GM23338 (cell line): ENCODE results near the gene ABO.

Source experiments
- CREB1 ChIP-seq: fragments of 250-450 bp; sonication (Bioruptor Pico); IDR thresholded peaks from 2 replicates; pipeline ENCODE4 v1.5.0; 2020; ENCODE audit warnings: low read depth, mild to moderate bottlenecking, moderate library complexity
- ETS1 ChIP-seq: IDR thresholded peaks from 2 replicates; pipeline ENCODE4 v1.6.1; 2016; ENCODE audit warnings: antibody characterized with exemption
- EZH2 ChIP-seq: fragments of 200-600 bp; sonication (generic); IDR thresholded peaks from one replicate; pipeline ENCODE4 v1.8.0; 2017; ENCODE audit warnings: antibody characterized with exemption, mild to moderate bottlenecking, low read depth; ENCODE audit not compliant: unreplicated experiment
- EZH2phosphoT487 ChIP-seq: fragments of 200-600 bp; sonication (generic); IDR thresholded peaks from one replicate; pipeline ENCODE4 v1.8.1; 2018; ENCODE audit warnings: antibody characterized with exemption; ENCODE audit not compliant: unreplicated experiment
- POLR2AphosphoS5 ChIP-seq: IDR thresholded peaks from 2 replicates; pipeline ENCODE4 v1.6.1; 2016; ENCODE audit warnings: antibody characterized with exemption, low read depth
- ZNF331 ChIP-seq: fragments of 250-450 bp; sonication (Bioruptor Pico); IDR thresholded peaks from 2 replicates; pipeline ENCODE4 v1.5.0; 2020; ENCODE audit warnings: low read depth, mild to moderate bottlenecking, moderate library complexity
- TF ChIP-seq, protein P1 (sequence below), 2 experiments: fragments of 200-600 bp in 1 of 2; sonication (generic) in 1 of 2; conservative IDR thresholded peaks; 2 replicates each; pipeline versions ENCODE4 v1.5.1 to v1.6.1; 2016 to 2017; ENCODE audit warnings: antibody characterized with exemption in 2 of 2, low read depth in 2 of 2, mild to moderate bottlenecking in 2 of 2, moderate library complexity in 1 of 2
- TF ChIP-seq, protein P2 (sequence below): IDR thresholded peaks from one replicate; pipeline ENCODE4 v1.6.1; 2018; ENCODE audit warnings: antibody characterized with exemption; ENCODE audit not compliant: unreplicated experiment

DNA sequence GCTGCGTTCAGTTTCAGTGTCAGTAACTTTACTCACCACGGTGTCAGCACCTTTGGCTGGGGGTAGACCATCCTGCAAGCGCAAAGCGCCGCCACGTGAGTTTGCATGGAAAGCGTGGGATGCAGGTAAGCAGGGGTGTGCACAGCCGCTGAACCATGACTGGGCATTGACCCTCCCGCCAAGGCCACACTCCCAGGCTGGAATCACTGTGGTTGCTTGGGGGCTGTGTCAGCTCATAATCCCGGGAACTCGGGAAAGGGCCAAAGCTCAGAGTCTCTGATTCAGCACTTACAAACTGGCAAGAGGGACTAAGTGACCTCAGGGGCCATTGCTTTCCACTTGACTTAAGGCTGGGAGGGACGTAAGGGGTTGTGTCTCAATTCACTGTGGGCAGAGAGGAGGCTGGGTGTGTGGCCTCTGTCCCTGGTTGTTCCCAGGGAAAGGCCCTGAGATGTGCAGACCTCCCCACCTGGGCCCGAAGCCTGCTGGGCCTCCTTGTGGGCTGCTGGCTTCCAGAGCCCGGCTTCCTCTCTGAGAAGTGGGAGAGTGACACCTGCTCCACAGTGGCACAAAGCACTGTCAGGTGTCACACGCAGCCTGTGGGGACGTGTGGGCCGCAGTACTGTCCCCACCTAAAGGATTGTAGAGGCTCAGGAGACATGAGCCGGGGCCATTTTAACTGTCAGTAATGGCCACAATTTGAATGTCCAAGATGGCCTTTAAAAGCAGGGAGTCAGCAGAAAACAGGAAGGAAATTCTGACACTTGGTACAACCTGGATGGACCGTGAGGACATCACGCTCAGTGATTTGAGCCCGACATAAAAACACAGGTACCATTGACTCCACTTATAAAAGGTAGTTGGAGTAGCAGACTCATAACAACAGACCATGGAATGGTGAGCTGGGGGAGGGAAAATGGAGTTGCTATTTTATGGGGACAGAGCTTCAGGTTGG lies 16.7 kb downstream of the ABO start:
- TF ChIP-seq, protein P1, sequence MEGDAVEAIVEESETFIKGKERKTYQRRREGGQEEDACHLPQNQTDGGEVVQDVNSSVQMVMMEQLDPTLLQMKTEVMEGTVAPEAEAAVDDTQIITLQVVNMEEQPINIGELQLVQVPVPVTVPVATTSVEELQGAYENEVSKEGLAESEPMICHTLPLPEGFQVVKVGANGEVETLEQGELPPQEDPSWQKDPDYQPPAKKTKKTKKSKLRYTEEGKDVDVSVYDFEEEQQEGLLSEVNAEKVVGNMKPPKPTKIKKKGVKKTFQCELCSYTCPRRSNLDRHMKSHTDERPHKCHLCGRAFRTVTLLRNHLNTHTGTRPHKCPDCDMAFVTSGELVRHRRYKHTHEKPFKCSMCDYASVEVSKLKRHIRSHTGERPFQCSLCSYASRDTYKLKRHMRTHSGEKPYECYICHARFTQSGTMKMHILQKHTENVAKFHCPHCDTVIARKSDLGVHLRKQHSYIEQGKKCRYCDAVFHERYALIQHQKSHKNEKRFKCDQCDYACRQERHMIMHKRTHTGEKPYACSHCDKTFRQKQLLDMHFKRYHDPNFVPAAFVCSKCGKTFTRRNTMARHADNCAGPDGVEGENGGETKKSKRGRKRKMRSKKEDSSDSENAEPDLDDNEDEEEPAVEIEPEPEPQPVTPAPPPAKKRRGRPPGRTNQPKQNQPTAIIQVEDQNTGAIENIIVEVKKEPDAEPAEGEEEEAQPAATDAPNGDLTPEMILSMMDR (conservative IDR thresholded peaks at IDR 0.05; ENCODE audit: low read depth in 2 of 2) = no peak
- TF ChIP-seq ZNF331 = no peak
- TF ChIP-seq, protein P2, sequence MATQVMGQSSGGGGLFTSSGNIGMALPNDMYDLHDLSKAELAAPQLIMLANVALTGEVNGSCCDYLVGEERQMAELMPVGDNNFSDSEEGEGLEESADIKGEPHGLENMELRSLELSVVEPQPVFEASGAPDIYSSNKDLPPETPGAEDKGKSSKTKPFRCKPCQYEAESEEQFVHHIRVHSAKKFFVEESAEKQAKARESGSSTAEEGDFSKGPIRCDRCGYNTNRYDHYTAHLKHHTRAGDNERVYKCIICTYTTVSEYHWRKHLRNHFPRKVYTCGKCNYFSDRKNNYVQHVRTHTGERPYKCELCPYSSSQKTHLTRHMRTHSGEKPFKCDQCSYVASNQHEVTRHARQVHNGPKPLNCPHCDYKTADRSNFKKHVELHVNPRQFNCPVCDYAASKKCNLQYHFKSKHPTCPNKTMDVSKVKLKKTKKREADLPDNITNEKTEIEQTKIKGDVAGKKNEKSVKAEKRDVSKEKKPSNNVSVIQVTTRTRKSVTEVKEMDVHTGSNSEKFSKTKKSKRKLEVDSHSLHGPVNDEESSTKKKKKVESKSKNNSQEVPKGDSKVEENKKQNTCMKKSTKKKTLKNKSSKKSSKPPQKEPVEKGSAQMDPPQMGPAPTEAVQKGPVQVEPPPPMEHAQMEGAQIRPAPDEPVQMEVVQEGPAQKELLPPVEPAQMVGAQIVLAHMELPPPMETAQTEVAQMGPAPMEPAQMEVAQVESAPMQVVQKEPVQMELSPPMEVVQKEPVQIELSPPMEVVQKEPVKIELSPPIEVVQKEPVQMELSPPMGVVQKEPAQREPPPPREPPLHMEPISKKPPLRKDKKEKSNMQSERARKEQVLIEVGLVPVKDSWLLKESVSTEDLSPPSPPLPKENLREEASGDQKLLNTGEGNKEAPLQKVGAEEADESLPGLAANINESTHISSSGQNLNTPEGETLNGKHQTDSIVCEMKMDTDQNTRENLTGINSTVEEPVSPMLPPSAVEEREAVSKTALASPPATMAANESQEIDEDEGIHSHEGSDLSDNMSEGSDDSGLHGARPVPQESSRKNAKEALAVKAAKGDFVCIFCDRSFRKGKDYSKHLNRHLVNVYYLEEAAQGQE = no peak
- no peak for TF ChIP-seq POLR2AphosphoS5
- no peak for TF ChIP-seq EZH2
- TF ChIP-seq EZH2phosphoT487 = no peak
- TF ChIP-seq CREB1 = no peak
- no peak for TF ChIP-seq ETS1
